Neural cell (in vitro differentiated cells): ENCODE results near the gene HIVEP3. TPM values are rescaled to one million over a fixed set of nuclear protein-coding genes. Genes with fewer than 3 reads are reported as not detected.

Experiments
- H2AFZ ChIP-seq: fragments of 200-600, 300-800 bp; sonication (generic), shearing (Covaris generic); 2 replicates; pipeline ENCODE4 v1.6.0; 2014; ENCODE audit warnings: low read depth, mild to moderate bottlenecking, antibody characterized with exemption, low read length, moderate library complexity
- H3F3A ChIP-seq: fragments of 200-600 bp; shearing (Covaris generic); 2 replicates; pipeline ENCODE4 v1.6.1; 2016; ENCODE audit warnings: mild to moderate bottlenecking, moderate library complexity, mixed read lengths, antibody characterized with exemption, low read length; ENCODE audit not compliant: insufficient read depth, poor library complexity, severe bottlenecking
- H3K27ac ChIP-seq: fragments of 200-600, 300-800 bp; sonication (generic), shearing (Covaris generic); 2 replicates; pipeline ENCODE4 v1.5.1; 2014; ENCODE audit warnings: mild to moderate bottlenecking, low read length, moderate library complexity
- H3K27me3 ChIP-seq: fragments of 300-800, 200-600 bp; sonication (generic), shearing (Covaris generic); 2 replicates; pipeline ENCODE4 v1.6.0; 2014; ENCODE audit warnings: mild to moderate bottlenecking, low read depth, low read length, moderate library complexity; ENCODE audit not compliant: insufficient read depth
- H3K36me3 ChIP-seq: fragments of 300-800, 200-600 bp; sonication (generic), shearing (Covaris generic); 2 replicates; pipeline ENCODE4 v1.5.1; 2014; ENCODE audit warnings: mild to moderate bottlenecking, antibody characterized with exemption, low read length, moderate library complexity; ENCODE audit not compliant: insufficient read depth
- H3K4me2 ChIP-seq: fragments of 300-800, 200-600 bp; sonication (generic), shearing (Covaris generic); 2 replicates; pipeline ENCODE4 v1.6.0; 2014; ENCODE audit warnings: mild to moderate bottlenecking, low read length
- H3K4me3 ChIP-seq: fragments of 300-800, 200-600 bp; sonication (generic), shearing (Covaris generic); 2 replicates; pipeline ENCODE4 v1.5.1; 2014; ENCODE audit warnings: mild to moderate bottlenecking, low read length, moderate library complexity
- H3K79me2 ChIP-seq: fragments of 200-600 bp; shearing (Covaris generic); replicated peaks from 2 replicates; pipeline ENCODE4 v1.6.0; 2014; ENCODE audit warnings: mild to moderate bottlenecking, low read length, moderate library complexity; ENCODE audit not compliant: insufficient read depth
- H3K9ac ChIP-seq: fragments of 300-800, 200-600 bp; sonication (generic), shearing (Covaris generic); 2 replicates; pipeline ENCODE4 v1.6.1; 2016; ENCODE audit warnings: mild to moderate bottlenecking, low read length, mixed read lengths
- H3K9me2 ChIP-seq: fragments of 200-600 bp; shearing (Covaris generic); 2 replicates; pipeline ENCODE4 v1.6.1; 2016; ENCODE audit warnings: mild to moderate bottlenecking, low read length, mixed read lengths; ENCODE audit not compliant: insufficient read depth
- H3K9me3 ChIP-seq: fragments of 200-600, 300-800 bp; sonication (generic), shearing (Covaris generic); 2 replicates; pipeline ENCODE4 v1.6.1; 2016; ENCODE audit warnings: mild to moderate bottlenecking, mixed run types, low read length, moderate library complexity, mixed read lengths
- H4K20me1 ChIP-seq: fragments of 200-600 bp; shearing (Covaris generic); 2 replicates; pipeline ENCODE4 v1.6.1; 2016; ENCODE audit warnings: mild to moderate bottlenecking, mixed run types; ENCODE audit not compliant: insufficient read depth
- CTCF ChIP-seq: fragments of 450-650 bp; IDR thresholded peaks from 2 replicates; pipeline ENCODE4 v1.5.1; 2014; ENCODE audit warnings: antibody characterized with exemption, mild to moderate bottlenecking, moderate library complexity; ENCODE audit not compliant: poor library complexity, severe bottlenecking
- EP300 ChIP-seq: fragments of 450-650 bp; conservative IDR thresholded peaks from 2 replicates; pipeline ENCODE4 v1.6.1; 2014; ENCODE audit warnings: antibody characterized with exemption, mild to moderate bottlenecking, moderate library complexity; ENCODE audit not compliant: poor library complexity, severe bottlenecking
- EZH2 ChIP-seq: fragments of 200-600, 300-800 bp; shearing (Covaris generic), sonication (generic); IDR thresholded peaks from 2 replicates; pipeline ENCODE4 v1.6.1; 2014; ENCODE audit warnings: antibody characterized with exemption, low read length, borderline replicate concordance, mild to moderate bottlenecking; ENCODE audit not compliant: insufficient read depth, poor library complexity, severe bottlenecking
- MXI1 ChIP-seq: fragments of 450-650 bp; conservative IDR thresholded peaks from 2 replicates; pipeline ENCODE4 v1.6.1; 2014; ENCODE audit warnings: antibody characterized with exemption, mild to moderate bottlenecking; ENCODE audit not compliant: poor library complexity, severe bottlenecking
- POLR2AphosphoS5 ChIP-seq: IDR thresholded peaks from 2 replicates; pipeline ENCODE4 v1.6.1; 2012
- RAD21 ChIP-seq: fragments of 450-650 bp; conservative IDR thresholded peaks from 2 replicates; pipeline ENCODE4 v1.6.1; 2014; ENCODE audit warnings: antibody characterized with exemption, mild to moderate bottlenecking, moderate library complexity
- REST ChIP-seq: IDR thresholded peaks from 2 replicates; pipeline ENCODE4 v1.6.1; 2012; ENCODE audit warnings: borderline replicate concordance
- SMC3 ChIP-seq: fragments of 450-650 bp; conservative IDR thresholded peaks from 2 replicates; pipeline ENCODE4 v1.6.1; 2014; ENCODE audit warnings: antibody characterized with exemption, mild to moderate bottlenecking, moderate library complexity; ENCODE audit not compliant: poor library complexity
- TAF1 ChIP-seq: IDR thresholded peaks from 2 replicates; pipeline ENCODE4 v1.6.1; 2012; ENCODE audit warnings: low read depth
- polyA plus RNA-seq: library from polyadenylated mRNA; depleted of rRNA; stranded (reverse); fragments of >200 nt; gene quantifications from 2 replicates; pipeline ENCODE4 v1.2.3, GENCODE V29; 2014

The HIVEP3 gene
- polyA plus RNA-seq, 1 donor from 2014 or later = 2.6 TPM

- Histone ChIP-seq H2AFZ (no peak overlapping the region), H3K9me3 (no peaks in the 10 kb centered on the region), H3K4me2 (no peak overlapping the region), H3F3A (no peaks in the 10 kb centered on the region), H3K27ac (no peak overlapping the region), H3K27me3 (no peaks in the 10 kb centered on the region), H3K9me2 (no peaks in the 10 kb centered on the region), H4K20me1 (no peaks in the 10 kb centered on the region), H3K9ac (no peak overlapping the region), H3K79me2 (no peaks in the 10 kb centered on the region), H3K36me3 (no peaks in the 10 kb centered on the region), H3K4me3 (no peak overlapping the region)
- TF ChIP-seq EZH2 (no peak), MXI1 (no peak), POLR2AphosphoS5 (no peak), CTCF (no peak), EP300 (no peak), SMC3 (no peak), RAD21 (no peak), REST (no peak), TAF1 (no peak)
Measured at GRCh38 chr1:41631154-41631553, 287.6 kb downstream of the HIVEP3 start.

- Histone ChIP-seq H3K36me3 (no peaks in the 10 kb centered on the region), H3K27ac (no peak overlapping the region), H3K9ac (no peak overlapping the region), H3K9me3 (no peaks in the 10 kb centered on the region), H2AFZ (no peak overlapping the region), H4K20me1 (no peaks in the 10 kb centered on the region), H3K27me3 (no peaks in the 10 kb centered on the region), H3K9me2 (no peaks in the 10 kb centered on the region), H3K4me2 (no peak overlapping the region), H3F3A (no peaks in the 10 kb centered on the region), H3K79me2 (no peaks in the 10 kb centered on the region), H3K4me3 (no peak overlapping the region)
- TF ChIP-seq MXI1 (no peak), POLR2AphosphoS5 (no peak), EZH2 (no peak), SMC3 (no peak), EP300 (no peak), REST (no peak), TAF1 (no peak), RAD21 (no peak), CTCF (no peak)
Measured at GRCh38 chr1:41629571-41629970, 289.2 kb downstream of the HIVEP3 start.
